CD14-positive monocyte (primary cell): Measurements from ENCODE around the gene OSBPL10. TPM values are rescaled to one million over a fixed set of nuclear protein-coding genes. Genes with fewer than 3 reads are reported as not detected.

Source experiments
- DNase-seq, 3 donors: peaks; one replicate each; pipeline ENCODE4 v3.0.0-alpha.2; 2011 to 2022
- H2AFZ ChIP-seq: 2 replicates; pipeline ENCODE4 v1.6.0; 2012; ENCODE audit warnings: mild to moderate bottlenecking, low read depth, low read length, inconsistent platforms; ENCODE audit not compliant: insufficient read depth, poor library complexity, severe bottlenecking
- H3K27ac ChIP-seq, 2 donors: 1 replicate in 1 of 2; 2 replicates in 1 of 2; pipeline ENCODE4 v1.5.1; 2012 to 2013; ENCODE audit warnings: low read length in 2 of 2, control low read depth in 1 of 2, inconsistent platforms in 1 of 2, low read depth in 1 of 2, mild to moderate bottlenecking in 1 of 2
- H3K27me3 ChIP-seq, 2 donors: one replicate each; pipeline versions ENCODE4 v1.6.0 to v1.6.1; 2011 to 2013; ENCODE audit warnings: low read length in 2 of 2; ENCODE audit not compliant: control insufficient read depth in 2 of 2, insufficient read depth in 2 of 2
- H3K36me3 ChIP-seq, 2 donors: replicated peaks in 1 of 2; 1 replicate in 1 of 2; 2 replicates in 1 of 2; pipeline versions ENCODE4 v1.5.1 to v1.6.1; 2012 to 2013; ENCODE audit warnings: low read length in 2 of 2, control low read depth in 1 of 2, inconsistent platforms in 1 of 2, mild to moderate bottlenecking in 1 of 2; ENCODE audit not compliant: insufficient read depth in 2 of 2, control insufficient read depth in 1 of 2
- H3K4me1 ChIP-seq, 2 donors: 1 replicate in 1 of 2; 2 replicates in 1 of 2; pipeline versions ENCODE4 v1.5.1 to v1.6.1; 2012 to 2013; ENCODE audit warnings: low read length in 2 of 2, control low read depth in 1 of 2, inconsistent platforms in 1 of 2, mild to moderate bottlenecking in 1 of 2, moderate library complexity in 1 of 2; ENCODE audit not compliant: insufficient read depth in 2 of 2, control insufficient read depth in 1 of 2
- H3K4me2 ChIP-seq: replicated peaks from 2 replicates; pipeline ENCODE3; 2012; ENCODE audit warnings: low read length, moderate library complexity, mild to moderate bottlenecking; ENCODE audit not compliant: poor library complexity, severe bottlenecking; ENCODE audit errors: extremely low read depth
- H3K4me3 ChIP-seq, 3 experiments: fragments of 200-600 bp in 1 of 3; sonication (generic) in 1 of 3; replicated peaks in 1 of 3; 1 replicate in 2 of 3; 2 replicates in 1 of 3; pipeline ENCODE4 v1.5.1; 2011 to 2013; ENCODE audit warnings: low read length in 3 of 3, mild to moderate bottlenecking in 3 of 3, control low read depth in 2 of 3, low read depth in 2 of 3, inconsistent platforms in 1 of 3, moderate library complexity in 1 of 3
- H3K79me2 ChIP-seq: 2 replicates; pipeline ENCODE4 v1.6.0; 2012; ENCODE audit warnings: mild to moderate bottlenecking, control low read depth, inconsistent platforms, low read length, moderate library complexity; ENCODE audit not compliant: insufficient read depth
- H3K9ac ChIP-seq: 2 replicates; pipeline ENCODE4 v1.6.0; 2017; ENCODE audit warnings: low read length, mild to moderate bottlenecking; ENCODE audit not compliant: insufficient read depth, poor library complexity, severe bottlenecking
- H3K9me3 ChIP-seq, 2 donors: replicated peaks in 1 of 2; 1 replicate in 1 of 2; 2 replicates in 1 of 2; pipeline versions ENCODE4 v1.5.1 to v1.6.1; 2012 to 2013; ENCODE audit warnings: low read length in 2 of 2, control low read depth in 1 of 2; ENCODE audit not compliant: control insufficient read depth in 1 of 2, insufficient read depth in 1 of 2
- H4K20me1 ChIP-seq: 2 replicates; pipeline ENCODE4 v1.6.0; 2012; ENCODE audit warnings: mild to moderate bottlenecking, low read length, control low read depth, moderate library complexity; ENCODE audit not compliant: insufficient read depth
- H3K27ac Mint-ChIP-seq, 7 donors: one replicate each; pipeline ENCODE4 v1.8.0; 2020; ENCODE audit warnings: mild to moderate bottlenecking in 7 of 7, mixed read lengths in 7 of 7, moderate library complexity in 6 of 7, inconsistent platforms in 2 of 7
- H3K27me3 Mint-ChIP-seq, 3 donors: one replicate each; pipeline ENCODE4 v1.8.0; 2021 to 2022; ENCODE audit warnings: low read depth in 3 of 3, mild to moderate bottlenecking in 3 of 3, mixed read lengths in 3 of 3, moderate library complexity in 3 of 3, inconsistent platforms in 1 of 3
- H3K36me3 Mint-ChIP-seq, 2 donors: one replicate each; pipeline ENCODE4 v1.8.0; 2020; ENCODE audit warnings: mixed read lengths in 2 of 2, inconsistent platforms in 1 of 2, mild to moderate bottlenecking in 1 of 2
- H3K4me1 Mint-ChIP-seq: one replicate; pipeline ENCODE4 v1.8.0; 2020; ENCODE audit warnings: mild to moderate bottlenecking, mixed read lengths
- H3K4me3 Mint-ChIP-seq, 2 donors: one replicate each; pipeline ENCODE4 v1.8.0; 2020; ENCODE audit warnings: mild to moderate bottlenecking in 2 of 2, mixed read lengths in 2 of 2, moderate library complexity in 1 of 2
- H3K9me3 Mint-ChIP-seq, 7 donors: one replicate each; pipeline ENCODE4 v1.8.0; 2020 to 2022; ENCODE audit warnings: mixed read lengths in 7 of 7, mild to moderate bottlenecking in 6 of 7, moderate library complexity in 6 of 7, inconsistent platforms in 2 of 7
- WGBS: methylation state at CpG from one replicate; pipeline ENCODE4 v1.1.5; 2013; ENCODE audit warnings: missing lambda C conversion rate; ENCODE audit not compliant: insufficient coverage; 5-methylcytosine and 5-hydroxymethylcytosine counted together
- intact Hi-C, 2 donors: fragments of 100-400 bp; cut with micrococcal nuclease; formaldehyde crosslinking; loops; one replicate each; pipeline versions ENCODE4 v1.15.0 to v1.15.1; 2023
- polyA plus RNA-seq, 3 donors: library from polyadenylated mRNA; depleted of rRNA in 1 of 3; unstranded in 2 of 3; stranded (reverse) in 1 of 3; fragments of 300-500 nt in 2 of 3; fragments of >200 nt in 1 of 3; fragmentation: Illumina TruSeq in 2 of 3; gene quantifications; 1 replicate in 2 of 3; 2 replicates in 1 of 3; pipeline ENCODE4 v1.2.3, GENCODE V29; 2012 to 2021
- TF ChIP-seq, protein P1 (sequence below): fragments of 200-600 bp; IDR thresholded peaks from one replicate; pipeline ENCODE4 v1.8.0; 2022; ENCODE audit warnings: antibody characterized with exemption, mild to moderate bottlenecking

Gene OSBPL10
- polyA plus RNA-seq, 3 donors, result 0.03 TPM; not detected in 2

DNA sequence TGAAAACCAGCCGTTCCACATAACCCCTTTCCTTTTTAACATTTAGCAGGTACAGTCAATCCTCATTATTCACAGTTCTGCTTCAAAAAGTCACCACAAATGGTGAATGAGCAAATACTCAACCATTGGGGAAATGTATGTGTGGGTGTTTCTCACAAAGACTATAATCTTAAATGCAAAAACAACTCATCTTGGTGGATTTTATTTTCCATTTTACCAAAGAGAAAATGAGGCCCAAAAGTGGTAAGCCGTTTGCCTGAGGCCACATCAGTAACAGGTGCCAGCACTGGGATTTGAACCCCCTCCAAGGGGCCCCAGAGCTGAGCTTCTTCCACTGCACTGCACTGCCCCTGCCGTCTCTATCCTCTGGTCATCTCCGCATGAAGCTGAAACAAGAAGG is 208.8 kb downstream of the OSBPL10 start:
- Histone ChIP-seq H3K79me2 (no peaks in the 10 kb centered on the region), H3K27me3 (no peaks in the 10 kb centered on the region), H3K27ac (no peak overlapping the region), H3K9me3 (no peaks in the 10 kb centered on the region), H3K9ac (no peak overlapping the region), H3K4me3 (no peak overlapping the region), H2AFZ (no peak overlapping the region), H4K20me1 (no peaks in the 10 kb centered on the region), H3K36me3 (no peaks in the 10 kb centered on the region), H3K4me1 (peaks cover 0 to 3% of the 10 kb centered on the region in 2 donors), H3K4me2 (no peak overlapping the region)
- 100% methylated on average over 3 of the region's 4 CpGs for WGBS
- intact Hi-C loops, result no loop called here
- Mint-ChIP-seq H3K27me3 (peaks cover 0 to 2% (median 2%) of the 10 kb centered on the region in 3 donors), H3K4me1 (peaks cover 15% of the 10 kb centered on the region), H3K4me3 (no peak overlapping the region), H3K9me3 (peaks cover 0 to 4% (median 0%) of the 10 kb centered on the region in 7 donors), H3K36me3 (no peaks in the 10 kb centered on the region), H3K27ac (no peak overlapping the region)
- DNase-seq, result no peak
- TF ChIP-seq, protein P1, sequence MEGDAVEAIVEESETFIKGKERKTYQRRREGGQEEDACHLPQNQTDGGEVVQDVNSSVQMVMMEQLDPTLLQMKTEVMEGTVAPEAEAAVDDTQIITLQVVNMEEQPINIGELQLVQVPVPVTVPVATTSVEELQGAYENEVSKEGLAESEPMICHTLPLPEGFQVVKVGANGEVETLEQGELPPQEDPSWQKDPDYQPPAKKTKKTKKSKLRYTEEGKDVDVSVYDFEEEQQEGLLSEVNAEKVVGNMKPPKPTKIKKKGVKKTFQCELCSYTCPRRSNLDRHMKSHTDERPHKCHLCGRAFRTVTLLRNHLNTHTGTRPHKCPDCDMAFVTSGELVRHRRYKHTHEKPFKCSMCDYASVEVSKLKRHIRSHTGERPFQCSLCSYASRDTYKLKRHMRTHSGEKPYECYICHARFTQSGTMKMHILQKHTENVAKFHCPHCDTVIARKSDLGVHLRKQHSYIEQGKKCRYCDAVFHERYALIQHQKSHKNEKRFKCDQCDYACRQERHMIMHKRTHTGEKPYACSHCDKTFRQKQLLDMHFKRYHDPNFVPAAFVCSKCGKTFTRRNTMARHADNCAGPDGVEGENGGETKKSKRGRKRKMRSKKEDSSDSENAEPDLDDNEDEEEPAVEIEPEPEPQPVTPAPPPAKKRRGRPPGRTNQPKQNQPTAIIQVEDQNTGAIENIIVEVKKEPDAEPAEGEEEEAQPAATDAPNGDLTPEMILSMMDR, result no peak

DNA sequence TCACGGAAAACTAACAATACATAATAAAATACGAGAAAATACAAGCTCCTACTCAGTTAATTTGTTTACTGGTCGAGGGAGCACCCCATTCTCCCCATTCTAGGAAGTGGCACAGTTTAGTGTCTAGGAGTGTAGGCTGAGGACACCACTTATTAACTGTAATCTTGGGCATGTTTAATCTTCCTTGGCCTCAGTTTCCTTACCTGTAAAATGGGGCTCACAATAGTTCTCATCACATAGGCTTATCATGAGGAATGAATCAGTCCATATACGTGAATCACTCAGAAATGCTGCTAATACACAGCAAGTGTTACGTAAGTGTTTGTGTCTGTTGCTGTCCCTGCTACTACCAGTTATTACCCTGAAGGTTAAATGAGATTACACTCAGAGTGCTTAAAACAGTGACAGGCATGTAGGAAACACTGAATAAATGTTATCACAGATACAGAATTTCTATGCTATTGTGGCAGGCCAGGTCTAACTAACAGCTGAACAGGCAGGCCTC is 210.2 kb downstream of the OSBPL10 start:
- H3K4me1 Mint-ChIP-seq, result peaks cover 18% of the 10 kb centered on the region
- H3K79me2 ChIP-seq, result no peaks in the 10 kb centered on the region
- H3K27ac Mint-ChIP-seq, result no peak overlapping the region
- H3K4me1 ChIP-seq, result peaks cover 0 to 3% of the 10 kb centered on the region in 2 donors
- H3K27me3 Mint-ChIP-seq, result peaks cover 0 to 2% (median 2%) of the 10 kb centered on the region in 3 donors
- H3K9me3 ChIP-seq, result no peaks in the 10 kb centered on the region
- no peaks in the 10 kb centered on the region for H3K27me3 ChIP-seq
- WGBS, result no CpG with 5 or more reads among the region's 5 CpGs
- H3K27ac ChIP-seq, result no peak overlapping the region
- no peak overlapping the region for H3K4me2 ChIP-seq
- TF ChIP-seq, protein P1, result no peak
- no peak overlapping the region for H2AFZ ChIP-seq
- H3K36me3 Mint-ChIP-seq, result no peaks in the 10 kb centered on the region
- DNase-seq, result no peak
- H3K4me3 Mint-ChIP-seq, result no peak overlapping the region
- no peak overlapping the region for H3K4me3 ChIP-seq
- H3K9ac ChIP-seq, result no peak overlapping the region
- no peaks in the 10 kb centered on the region for H4K20me1 ChIP-seq
- intact Hi-C loops, result no loop called here
- peaks cover 0 to 2% (median 0%) of the 10 kb centered on the region in 7 donors for H3K9me3 Mint-ChIP-seq
- H3K36me3 ChIP-seq, result no peaks in the 10 kb centered on the region
